Transverse colon (tissue), 3 donors: ENCODE results near the gene FBN3.

ENCODE experiments used
- CTCF ChIP-seq, 5 experiments: fragments of 200-600 bp in 3 of 5; fragments of 450-650 bp in 2 of 5; sonication (generic) in 3 of 5; IDR thresholded peaks; 1 replicate in 2 of 5; 2 replicates in 3 of 5; pipeline ENCODE4 v1.5.1; 2016 to 2017; ENCODE audit warnings: antibody characterized with exemption in 5 of 5, inconsistent platforms in 3 of 5, mild to moderate bottlenecking in 2 of 5, moderate library complexity in 1 of 5
- EP300 ChIP-seq: sonication (generic); formaldehyde crosslinking; IDR thresholded peaks from one replicate; pipeline ENCODE4 v1.6.1; 2017; ENCODE audit warnings: antibody characterized with exemption, low read depth

DNA sequence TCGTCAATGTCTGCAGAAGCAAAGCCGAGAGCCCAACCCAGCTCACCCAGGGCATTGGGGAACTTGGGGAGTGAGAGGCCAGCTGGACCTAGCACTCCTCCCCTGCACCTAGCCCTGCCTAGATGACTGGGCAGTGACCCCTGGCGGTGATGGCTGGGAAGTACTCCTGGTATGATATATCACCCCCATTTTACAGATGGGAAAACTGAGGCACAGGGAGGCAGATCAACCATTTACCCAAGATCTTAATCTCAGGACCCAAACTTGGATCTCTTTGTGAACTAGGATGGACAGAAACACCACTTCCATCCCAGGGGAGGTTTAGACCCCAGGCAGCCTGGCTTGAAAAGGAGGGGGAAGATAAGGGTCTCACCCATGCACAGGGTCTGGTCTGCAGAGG, 53.3 kb downstream of the FBN3 start:
- TF ChIP-seq CTCF (IDR thresholded peaks at IDR 0.05), result no peak
- no peak for TF ChIP-seq EP300
